Activated effector memory CD4-positive, alpha-beta T cell treated with anti-CD3 and anti-CD28 coated beads, Interleukin-2, amount 50 U/mL, for 16 hours (primary cell): ENCODE results near the gene MOB1B.

Experiments used
- DNase-seq: peaks from one replicate; pipeline ENCODE4 v3.0.0-alpha.2; 2020

The MOB1B gene

GRCh38 chr4:70915036-70915815 is 13.1 kb downstream of the MOB1B start:
- DNase-seq: no peak

DNA sequence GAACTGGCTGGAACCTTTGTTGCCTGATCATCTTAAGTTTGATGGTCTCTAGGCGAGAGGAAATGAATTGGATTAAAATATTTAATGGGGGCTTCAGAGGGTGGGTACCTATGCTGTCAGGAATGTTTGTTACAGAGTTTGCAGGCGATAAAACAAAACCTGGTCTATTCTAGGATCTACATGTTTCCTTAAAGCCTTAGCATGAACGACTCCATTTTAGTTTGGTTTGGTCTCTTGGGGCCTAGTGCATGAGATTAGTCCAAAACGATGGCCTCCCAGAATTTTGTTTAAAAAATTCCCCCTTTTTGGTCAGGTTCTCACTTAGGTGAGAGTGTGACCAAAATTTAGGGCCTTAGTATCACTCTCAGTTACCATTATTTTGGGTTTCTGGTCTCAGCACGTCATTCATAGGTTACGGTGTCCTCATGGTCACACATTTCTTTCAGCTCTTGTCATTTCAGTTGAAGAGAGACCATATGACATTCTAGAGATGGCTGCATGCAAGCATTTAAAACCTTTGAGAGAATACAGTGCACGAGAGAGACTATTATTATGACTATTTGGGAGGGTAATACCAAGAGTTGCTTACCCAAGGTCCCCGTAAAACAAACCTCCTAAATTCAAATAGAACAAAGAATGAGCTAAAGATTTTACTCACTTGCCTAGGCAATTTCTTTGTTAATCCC is 13.8 kb downstream of the MOB1B start:
- no peak for DNase-seq

DNA sequence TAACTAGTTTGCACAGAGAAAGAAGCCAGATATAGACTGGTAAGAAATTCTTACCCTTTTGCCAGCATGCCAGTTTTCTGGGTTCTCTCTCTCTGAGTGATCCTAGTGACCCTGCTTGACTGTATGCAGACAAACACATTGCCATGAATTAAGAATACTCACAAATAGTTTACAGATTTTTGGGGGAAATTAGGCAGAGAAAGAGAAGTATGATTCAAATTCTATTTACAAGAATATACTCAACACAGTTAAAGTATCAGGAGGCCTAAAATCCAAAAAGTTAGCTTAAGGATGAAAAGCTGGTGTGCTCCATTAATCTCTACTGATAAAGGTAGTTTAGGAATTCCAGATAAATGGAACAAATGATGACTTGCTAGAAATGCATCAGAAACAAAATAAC is 18.4 kb downstream of the MOB1B start:
- DNase-seq: no peak

GRCh38 chr4:70925418-70925817 is 23.2 kb downstream of the MOB1B start:
- DNase-seq: no peak

DNA sequence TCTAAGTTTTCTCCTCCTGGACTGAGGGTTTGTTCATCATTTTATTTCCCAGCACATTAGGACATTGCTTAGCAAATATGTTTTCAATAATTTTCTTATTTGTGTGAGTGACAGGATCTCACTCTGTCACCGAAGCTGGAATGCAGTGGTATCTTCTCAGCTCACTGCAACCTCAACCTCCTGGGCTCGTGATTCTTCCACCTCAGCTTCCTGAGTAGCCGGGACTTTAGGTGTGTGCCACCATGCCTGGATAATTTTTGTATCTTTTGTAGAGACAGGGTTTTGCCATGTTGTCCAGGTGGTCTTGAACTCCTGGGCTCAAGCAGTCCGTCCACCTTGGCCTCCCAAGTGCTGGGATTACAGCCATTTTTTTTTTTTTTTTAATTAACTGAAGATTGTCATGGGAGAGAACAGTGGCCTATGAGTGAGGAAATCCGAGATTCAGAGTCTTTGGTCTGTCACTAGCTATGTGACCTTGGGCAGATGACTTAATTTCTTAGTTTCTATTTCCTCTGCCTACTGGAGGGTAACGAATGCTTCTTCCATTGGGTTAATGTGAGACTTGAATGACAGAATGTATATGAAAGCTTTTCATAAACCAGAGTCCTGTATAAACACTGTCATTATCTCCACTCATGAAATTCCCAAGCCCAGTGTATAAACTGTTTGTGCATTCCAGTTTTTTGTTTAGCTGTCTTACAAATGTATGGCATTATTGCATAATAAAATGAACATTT is 23.9 kb downstream of the MOB1B start:
- no peak for DNase-seq

DNA sequence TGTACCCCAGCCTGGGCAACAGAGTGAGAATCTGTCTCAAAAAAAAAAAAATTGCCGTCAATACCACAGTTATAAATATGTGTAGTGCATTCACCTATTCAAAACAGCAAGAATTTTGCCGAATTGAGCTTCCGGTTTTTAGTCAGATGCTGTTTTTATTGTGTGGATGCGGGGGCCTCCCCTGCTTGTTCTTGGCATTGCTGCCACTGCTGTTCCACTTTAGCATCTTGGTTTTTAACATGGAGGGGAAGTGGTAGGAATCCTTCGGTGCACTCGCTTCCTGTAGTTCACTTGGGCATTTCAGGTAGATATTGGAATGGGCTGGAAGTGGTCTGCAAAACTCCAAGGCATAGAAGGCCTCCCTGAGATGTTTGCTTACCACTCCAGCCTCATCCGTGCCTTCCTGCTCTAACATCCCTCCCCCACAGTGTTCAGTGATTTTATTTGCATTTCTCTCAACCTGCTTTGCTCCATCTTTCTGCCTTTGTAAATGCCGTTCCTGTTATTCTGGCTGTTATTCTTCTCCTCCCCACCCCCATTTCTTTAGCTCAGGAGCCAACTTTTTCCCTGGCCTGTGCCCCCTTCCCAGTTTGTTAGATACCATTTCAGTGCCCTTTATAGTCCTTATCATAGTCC is 25.5 kb downstream of the MOB1B start:
- no peak for DNase-seq

GRCh38 chr4:70930530-70931256 is 28.5 kb downstream of the MOB1B start:
- DNase-seq: no peak

GRCh38 chr4:70931347-70931746 is 29.2 kb downstream of the MOB1B start:
- no peak for DNase-seq

DNA sequence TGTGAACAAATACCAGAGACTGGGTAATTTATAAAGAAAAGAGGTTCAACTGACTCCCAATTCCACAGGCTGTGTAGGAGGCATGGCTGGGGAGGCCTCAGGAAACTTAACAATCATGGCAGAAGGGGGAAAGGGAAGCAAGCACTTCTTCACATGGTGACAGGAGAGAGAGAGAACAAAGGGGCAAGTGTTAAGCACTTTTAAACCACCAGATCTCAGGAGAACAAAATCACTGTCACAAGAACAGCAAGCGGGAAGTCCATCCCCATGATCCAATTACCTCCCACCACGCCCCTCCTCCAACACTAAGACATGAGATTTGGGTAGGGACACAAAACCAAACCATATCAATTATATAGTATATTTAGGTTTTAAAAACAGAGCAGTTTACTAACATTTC is 30.8 kb downstream of the MOB1B start:
- no peak for DNase-seq

GRCh38 chr4:70935038-70935695 is 33.0 kb downstream of the MOB1B start:
- no peak for DNase-seq

DNA sequence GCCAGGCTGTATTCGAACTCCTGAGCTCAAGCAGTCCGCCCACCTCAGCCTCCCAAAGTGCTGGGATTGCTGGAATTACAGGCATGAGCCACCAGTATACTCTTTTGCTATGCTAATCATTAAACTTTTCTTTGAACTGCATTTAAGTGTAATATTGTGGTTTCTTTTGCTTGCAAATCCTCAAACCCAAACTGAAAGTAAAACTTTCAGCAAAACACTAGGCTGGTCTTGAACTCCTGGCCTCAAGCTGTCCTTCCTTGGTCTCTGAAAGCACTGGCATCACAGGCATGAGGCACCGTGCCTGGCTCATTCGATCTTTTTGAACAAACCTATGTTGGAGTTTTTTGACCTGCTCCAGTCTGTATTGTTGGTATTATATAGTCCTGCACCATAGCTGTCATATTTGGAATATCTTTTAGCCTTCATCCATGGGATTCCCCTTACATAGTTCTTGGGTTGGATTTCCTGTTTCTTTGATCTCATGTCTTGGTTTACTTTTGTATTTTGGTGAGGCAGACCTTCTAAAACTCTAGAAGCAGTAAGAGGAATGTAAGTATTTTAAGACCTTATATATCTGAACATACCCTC is 34.1 kb downstream of the MOB1B start:
- no peak for DNase-seq

GRCh38 chr4:70938086-70938485 is 35.9 kb downstream of the MOB1B start:
- no peak for DNase-seq

DNA sequence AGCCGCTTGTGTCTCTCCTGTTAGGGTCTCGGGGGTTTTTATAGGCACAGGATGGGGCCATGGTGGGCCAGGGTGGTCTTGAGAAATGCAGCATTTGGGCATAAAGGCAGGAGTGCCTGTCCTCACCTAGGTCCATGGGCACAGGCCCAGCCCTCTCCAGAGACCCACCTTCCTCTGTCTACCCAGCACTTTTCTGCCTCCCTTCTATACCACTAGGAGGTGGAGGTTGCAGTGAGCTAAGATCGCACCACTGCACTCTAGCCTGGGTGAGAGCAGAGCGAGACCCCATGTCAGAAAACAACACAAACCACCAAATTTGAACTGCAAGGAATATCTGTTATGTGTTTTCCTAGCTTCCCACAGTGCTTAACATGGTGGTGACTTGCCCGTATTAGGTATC is 38.0 kb downstream of the MOB1B start:
- no peak for DNase-seq

- no peak for DNase-seq
These were observed 40.9 kb downstream of the MOB1B start for GRCh38 chr4:70943114-70943513.

- DNase-seq: no peak
These were observed 42.9 kb downstream of the MOB1B start for GRCh38 chr4:70945046-70945445.

DNA sequence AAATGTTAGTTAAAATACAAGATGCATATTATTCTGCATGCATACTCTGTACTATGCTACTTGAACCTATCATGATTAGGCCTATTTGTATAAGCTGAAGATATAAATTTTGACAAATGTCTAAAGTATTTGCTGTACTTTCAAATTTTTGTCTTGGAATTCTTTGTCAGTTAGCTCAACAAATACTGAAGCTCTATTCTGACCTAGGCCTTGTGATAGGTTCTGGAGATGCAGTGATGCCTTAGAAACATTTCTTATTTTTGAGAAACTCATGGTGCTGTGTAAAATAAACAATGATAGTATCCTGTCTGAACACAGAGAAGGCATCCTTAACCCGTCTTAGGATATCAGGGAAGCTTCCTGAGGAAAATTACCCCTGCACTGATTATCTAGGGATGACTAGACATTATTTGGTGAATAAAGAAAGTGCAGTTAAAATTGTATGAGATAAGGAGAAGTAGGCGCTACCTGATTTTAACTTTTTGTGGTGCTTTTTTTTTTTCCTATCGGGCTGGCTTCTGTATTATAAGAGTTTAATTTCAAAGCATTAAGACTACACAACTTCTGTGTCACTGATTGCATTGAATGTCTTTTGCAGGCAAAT is 43.4 kb downstream of the MOB1B start:
- no peak for DNase-seq

- no peak for DNase-seq
These were observed 44.8 kb downstream of the MOB1B start for GRCh38 chr4:70946939-70947338.

- DNase-seq: no peak
These were observed 46.6 kb downstream of the MOB1B start for GRCh38 chr4:70948665-70949260.

- DNase-seq: no peak
These were observed 51.9 kb downstream of the MOB1B start for GRCh38 chr4:70954032-70954431.

- DNase-seq: no peak
These were observed 54.5 kb downstream of the MOB1B start for GRCh38 chr4:70956549-70957210.
